H1 (cell line): ENCODE data around the gene ATP1A1. TPM values are rescaled to one million over a fixed set of nuclear protein-coding genes. Genes with fewer than 3 reads are reported as not detected.

Experiments
- CTCF ChIA-PET: fragments of 300-600 bp; sonication (Branson Sonifier 250); formaldehyde crosslinking; loops from one replicate; lab custom pipeline; 2021; ENCODE audit not compliant: partially characterized antibody; lab: Charles Lee
- POLR2A ChIA-PET: fragments of 300-600 bp; sonication (Branson Sonifier 250); formaldehyde crosslinking; loops from one replicate; lab custom pipeline; 2021; ENCODE audit warnings: inconsistent platforms; ENCODE audit not compliant: partially characterized antibody; lab: Charles Lee
- DNase-seq, 2 experiments: peaks; one replicate each; pipeline versions ENCODE4 v3.0.0 to v3.0.0-alpha.2; 2010 to 2022; ENCODE audit warnings: low spot score in 2 of 2, low read depth in 1 of 2, mixed read lengths in 1 of 2
- FAIRE-seq: peaks from 2 replicates; lab custom pipeline; 2011; peaks lifted over from hg19 to GRCh38; lab: Jason Lieb, UNC
- H2AFZ ChIP-seq: 2 replicates; pipeline ENCODE4 v1.8.1; 2012; ENCODE audit warnings: low read length, inconsistent platforms
- H2AK5ac ChIP-seq: 2 replicates; pipeline ENCODE4 v1.6.1; 2013; ENCODE audit warnings: low read depth, low read length
- H2BK120ac ChIP-seq: replicated peaks from 2 replicates; pipeline ENCODE3; 2013; ENCODE audit warnings: low read depth, low read length, inconsistent platforms
- H2BK12ac ChIP-seq: 2 replicates; pipeline ENCODE4 v1.6.1; 2013; ENCODE audit warnings: low read depth, low read length
- H2BK15ac ChIP-seq: 2 replicates; pipeline ENCODE4 v1.6.1; 2013; ENCODE audit warnings: low read length
- H2BK20ac ChIP-seq: 2 replicates; pipeline ENCODE4 v1.6.1; 2013; ENCODE audit warnings: low read length
- H2BK5ac ChIP-seq: 2 replicates; pipeline ENCODE4 v1.6.1; 2013; ENCODE audit warnings: low read depth, low read length
- H3K14ac ChIP-seq: 2 replicates; pipeline ENCODE4 v1.6.1; 2013; ENCODE audit warnings: inconsistent platforms; ENCODE audit not compliant: insufficient read length
- H3K18ac ChIP-seq: 2 replicates; pipeline ENCODE4 v1.6.1; 2013; ENCODE audit warnings: low read length; ENCODE audit errors: extremely low read depth
- H3K23ac ChIP-seq: 2 replicates; pipeline ENCODE4 v1.6.1; 2013; ENCODE audit warnings: inconsistent platforms; ENCODE audit not compliant: insufficient read length
- H3K23me2 ChIP-seq: 2 replicates; pipeline ENCODE4 v1.6.1; 2013; ENCODE audit warnings: low read depth, low read length
- H3K27ac ChIP-seq: 2 replicates; pipeline ENCODE4 v1.6.1; 2011; ENCODE audit warnings: low read depth, low read length, inconsistent platforms
- H3K27me3 ChIP-seq, 4 experiments: replicated peaks in 1 of 4; 1 replicate in 1 of 4; 2 replicates in 3 of 4; pipeline versions ENCODE4 v1.6.1 to v1.8.1; 2011 to 2013; ENCODE audit warnings: low read length in 3 of 4, mild to moderate bottlenecking in 3 of 4, inconsistent platforms in 2 of 4, mixed read lengths in 2 of 4, moderate library complexity in 1 of 4; ENCODE audit not compliant: control insufficient read depth in 3 of 4, insufficient read depth in 3 of 4; ENCODE audit errors: extremely low read depth in 1 of 4
- H3K36me3 ChIP-seq, 4 experiments: 2 replicates each; pipeline versions ENCODE4 v1.6.1 to v1.8.1; 2011 to 2013; ENCODE audit warnings: mild to moderate bottlenecking in 4 of 4, low read length in 3 of 4, moderate library complexity in 2 of 4, control low read depth in 1 of 4, inconsistent platforms in 1 of 4; ENCODE audit not compliant: insufficient read depth in 4 of 4, control insufficient read depth in 2 of 4
- H3K4ac ChIP-seq: replicated peaks from 2 replicates; pipeline ENCODE3; 2013; ENCODE audit warnings: low read length, low read depth, mixed read lengths, inconsistent platforms; ENCODE audit not compliant: insufficient read length
- H3K4me1 ChIP-seq, 4 experiments: replicated peaks in 1 of 4; 1 replicate in 1 of 4; 2 replicates in 3 of 4; pipeline versions ENCODE4 v1.6.1 to v1.8.1; 2011 to 2013; ENCODE audit warnings: low read length in 3 of 4, inconsistent platforms in 2 of 4, mixed read lengths in 1 of 4; ENCODE audit not compliant: insufficient read depth in 4 of 4, control insufficient read depth in 3 of 4
- H3K4me2 ChIP-seq, 2 experiments: 2 replicates each; pipeline versions ENCODE4 v1.6.1 to v1.8.1; 2011 to 2013; ENCODE audit warnings: low read depth in 2 of 2, low read length in 2 of 2, control low read depth in 1 of 2, inconsistent platforms in 1 of 2, mild to moderate bottlenecking in 1 of 2; ENCODE audit not compliant: insufficient read depth in 1 of 2
- H3K4me3 ChIP-seq, 4 experiments: fragments of 200-600, 300-600 bp in 1 of 4; sonication (generic), shearing (Covaris generic), sonication (Bioruptor Twin) in 1 of 4; 2 replicates each; pipeline versions ENCODE4 v1.5.1 to v1.8.1; 2011 to 2016; ENCODE audit warnings: low read length in 4 of 4, low read depth in 3 of 4, control low read depth in 2 of 4, inconsistent platforms in 2 of 4, mild to moderate bottlenecking in 2 of 4, mixed read lengths in 1 of 4, moderate library complexity in 1 of 4; ENCODE audit not compliant: insufficient read depth in 2 of 4; ENCODE audit errors: extremely low read depth in 1 of 4
- H3K56ac ChIP-seq: replicated peaks from 2 replicates; pipeline ENCODE3; 2013; ENCODE audit warnings: low read depth, mild to moderate bottlenecking, mixed read lengths, low read length, inconsistent platforms; ENCODE audit not compliant: insufficient read length
- H3K79me1 ChIP-seq: 2 replicates; pipeline ENCODE4 v1.6.1; 2013; ENCODE audit warnings: low read depth, low read length, control low read depth
- H3K79me2 ChIP-seq, 2 experiments: 2 replicates each; pipeline versions ENCODE4 v1.6.1 to v1.8.1; 2012 to 2013; ENCODE audit warnings: low read length in 2 of 2, mild to moderate bottlenecking in 2 of 2, inconsistent platforms in 1 of 2; ENCODE audit not compliant: insufficient read depth in 2 of 2, control insufficient read depth in 1 of 2
- H3K9ac ChIP-seq, 4 experiments: replicated peaks in 1 of 4; 1 replicate in 1 of 4; 2 replicates in 3 of 4; pipeline versions ENCODE4 v1.6.1 to v1.8.1; 2011 to 2013; ENCODE audit warnings: low read depth in 3 of 4, low read length in 3 of 4, control low read depth in 2 of 4, mild to moderate bottlenecking in 2 of 4, moderate library complexity in 2 of 4, inconsistent platforms in 1 of 4; ENCODE audit errors: extremely low read depth in 1 of 4
- H3K9me3 ChIP-seq, 2 experiments: 2 replicates each; pipeline versions ENCODE4 v1.6.1 to v1.8.1; 2012 to 2013; ENCODE audit warnings: mild to moderate bottlenecking in 2 of 2, moderate library complexity in 2 of 2, control low read depth in 1 of 2, inconsistent platforms in 1 of 2, low read depth in 1 of 2, low read length in 1 of 2, mixed read lengths in 1 of 2; ENCODE audit not compliant: insufficient read depth in 2 of 2
- H4K20me1 ChIP-seq, 2 experiments: replicated peaks in 1 of 2; 2 replicates each; pipeline versions ENCODE3 to v1.8.1; 2011 to 2013; ENCODE audit warnings: inconsistent platforms in 2 of 2, low read length in 2 of 2, mild to moderate bottlenecking in 1 of 2; ENCODE audit not compliant: insufficient read depth in 2 of 2, control insufficient read depth in 1 of 2
- H4K5ac ChIP-seq: 2 replicates; pipeline ENCODE4 v1.6.1; 2013; ENCODE audit warnings: low read length, low read depth, mixed read lengths, inconsistent platforms; ENCODE audit not compliant: insufficient read length
- H4K8ac ChIP-seq: 2 replicates; pipeline ENCODE4 v1.8.0; 2013; ENCODE audit warnings: mild to moderate bottlenecking, moderate library complexity, low read length, inconsistent platforms; ENCODE audit not compliant: insufficient read depth; ENCODE audit errors: extremely low read depth
- H4K91ac ChIP-seq: replicated peaks from 2 replicates; pipeline ENCODE3; 2013; ENCODE audit warnings: low read length, mixed read lengths, inconsistent platforms; ENCODE audit not compliant: insufficient read length
- CEBPB ChIP-seq: IDR thresholded peaks from 2 replicates; pipeline ENCODE4 v1.6.1; 2012; ENCODE audit warnings: low read depth, low read length
- CHD1 ChIP-seq: IDR thresholded peaks from 2 replicates; pipeline ENCODE4 v1.6.1; 2012; ENCODE audit warnings: low read depth, low read length, improper control_type of control experiment
- CREB1 ChIP-seq: IDR thresholded peaks from 2 replicates; pipeline ENCODE4 v1.6.1; 2012; ENCODE audit warnings: inconsistent platforms
- CTBP2 ChIP-seq: IDR thresholded peaks from 2 replicates; pipeline ENCODE4 v1.7.0; 2011; ENCODE audit warnings: borderline replicate concordance, mild to moderate bottlenecking, moderate library complexity, mixed read lengths, low read length; ENCODE audit not compliant: insufficient read depth, insufficient read length
- EGR1 ChIP-seq: IDR thresholded peaks from 2 replicates; pipeline ENCODE4 v1.6.1; 2011; ENCODE audit warnings: low read depth, low read length, borderline replicate concordance
- HDAC6 ChIP-seq: IDR thresholded peaks from one replicate; pipeline ENCODE4 v1.7.1; 2012; ENCODE audit warnings: low read depth, mild to moderate bottlenecking, inconsistent platforms, low read length, moderate library complexity
- RNF2 ChIP-seq: fragments of 200-900, 300-1000 bp; sonication (generic); IDR thresholded peaks from 2 replicates; pipeline ENCODE4 v1.7.1; 2016; ENCODE audit warnings: borderline replicate concordance, low read depth, mild to moderate bottlenecking, antibody characterized with exemption, low read length; ENCODE audit not compliant: poor library complexity, severe bottlenecking; ENCODE audit errors: missing control alignments
- RXRA ChIP-seq: IDR thresholded peaks from 2 replicates; pipeline ENCODE4 v1.6.1; 2011; ENCODE audit warnings: low read depth, mild to moderate bottlenecking, low read length, moderate library complexity; ENCODE audit not compliant: insufficient read depth
- SUZ12 ChIP-seq: fragments of 200-600 bp; sonication (generic); IDR thresholded peaks from 2 replicates; pipeline ENCODE4 v1.6.1; 2012; ENCODE audit warnings: mild to moderate bottlenecking, inconsistent platforms, low read length, moderate library complexity, mixed read lengths
- TCF12 ChIP-seq: IDR thresholded peaks from 2 replicates; pipeline ENCODE4 v1.6.1; 2011; ENCODE audit warnings: low read depth, mild to moderate bottlenecking, low read length
- WGBS, 2 experiments: shearing (Covaris generic) in 1 of 2; methylation state at CpG; one replicate each; pipeline versions ENCODE4 v1.1.6 to v1.1.7; 2013 to 2015; ENCODE audit warnings: low lambda C conversion rate in 2 of 2, mixed read lengths in 2 of 2, inconsistent platforms in 1 of 2, low coverage in 1 of 2, missing lambda C conversion rate in 1 of 2; ENCODE audit not compliant: insufficient replicate concordance in 2 of 2, insufficient coverage in 1 of 2, insufficient read length in 1 of 2; ENCODE audit errors: extremely low coverage in 1 of 2, missing lambda C conversion rate in 1 of 2; 5-methylcytosine and 5-hydroxymethylcytosine counted together
- polyA plus RNA-seq, 7 experiments: library from polyadenylated mRNA; depleted of rRNA in 3 of 7; stranded (reverse) in 5 of 7; unstranded in 2 of 7; fragments of >200 nt in 5 of 7; fragments of 200-250 nt in 2 of 7; gene quantifications; 1 replicate in 5 of 7; 2 replicates in 1 of 7; 4 replicates in 1 of 7; pipeline versions ENCODE4 v1.2.1 to v1.2.3, GENCODE V29; 2011 to 2013; ENCODE audit warnings: missing spikeins in 2 of 7, mixed read lengths in 2 of 7
- total RNA-seq: library from RNA; stranded (reverse); fragmentation: NEBNext Ultra II Directional; extraction: Animal tissue kit (Norgen Biotek cat#: 25700); gene quantifications from 2 replicates; pipeline ENCODE4 v1.2.1, GENCODE V29; 2021
- TF ChIP-seq, protein P1 (sequence below): IDR thresholded peaks from 2 replicates; pipeline ENCODE4 v1.6.1; 2012; ENCODE audit warnings: low read length, inconsistent platforms

The ATP1A1 gene
- total and polyA plus RNA-seq, 2 of the 8 experiments (the other 6 are each of a cell fraction or from before 2014, with no cell fraction given): 222 to 325 TPM

DNA sequence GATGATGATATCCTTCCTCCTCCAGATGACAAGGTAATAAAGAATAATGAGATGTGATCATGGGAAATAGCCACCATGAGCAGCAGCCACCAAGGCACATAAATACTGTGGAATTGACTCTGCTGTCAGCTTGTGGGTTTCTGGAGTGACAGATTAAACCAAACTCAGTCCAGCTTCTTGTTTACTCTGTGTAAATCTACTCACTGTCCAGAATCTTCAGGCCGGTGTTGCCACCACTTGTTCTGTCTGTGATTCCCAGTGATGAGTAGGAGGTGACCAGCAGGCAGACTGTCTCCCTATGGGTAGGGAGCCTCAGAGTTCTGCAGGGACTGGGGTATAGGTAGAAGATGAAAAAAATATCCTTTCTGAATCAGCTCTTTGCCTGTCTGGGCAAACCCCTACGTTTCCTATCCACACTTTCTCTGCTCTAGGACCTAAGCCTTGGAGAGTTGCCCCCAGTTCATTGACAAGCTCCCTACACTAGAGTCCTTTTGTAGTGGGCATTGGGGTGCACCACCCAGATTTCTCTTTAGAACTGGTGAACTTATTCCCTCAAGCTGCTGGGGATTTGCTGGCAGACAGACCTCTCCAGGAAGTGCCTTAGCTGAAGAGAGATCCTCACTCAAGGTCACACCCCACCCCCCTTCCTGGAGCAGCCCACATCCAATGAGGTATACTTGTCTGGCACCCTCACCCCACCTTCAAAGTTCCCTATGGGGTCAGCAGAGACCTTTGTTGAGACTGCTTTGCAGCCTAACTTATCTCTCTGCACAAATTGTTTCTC, 47.6 kb downstream of the ATP1A1 start:
- ChIA-PET POLR2A (interaction anchor here (0.6 kb wide), 1 partner anchor 10 kb away, joined by 3 read pairs; no protein-coding TSS in a partner anchor), CTCF (interaction anchor here (0.7 to 7.1 kb wide), 6 partner anchors 13 to 270 kb away, joined by 3 to 85 read pairs (median 3); no protein-coding TSS in a partner anchor)
- Histone ChIP-seq H3K4ac (no peak overlapping the region), H3K4me2 (no peak overlapping the region), H4K91ac (no peak overlapping the region), H3K23ac (no peak overlapping the region), H3K4me1 (peaks cover 0 to 10% (median 6%) of the 10 kb centered on the region in 4 experiments; a peak in 6 of 7 replicates), H3K36me3 (no peaks in the 10 kb centered on the region), H3K18ac (no peak overlapping the region), H3K23me2 (peaks cover 10% of the 10 kb centered on the region), H2BK120ac (no peak overlapping the region), H2BK15ac (no peak overlapping the region), H3K79me2 (no peaks in the 10 kb centered on the region), H3K56ac (no peak overlapping the region), H3K14ac (no peak overlapping the region), H3K79me1 (no peaks in the 10 kb centered on the region), H4K20me1 (no peaks in the 10 kb centered on the region), H2AFZ (no peak overlapping the region), H3K4me3 (no peak overlapping the region), H2BK12ac (no peak overlapping the region), H3K27me3 (no peaks in the 10 kb centered on the region; a peak in 1 of 7 replicates), H3K9ac (no peak overlapping the region), H4K8ac (no peak overlapping the region), H2BK5ac (no peak overlapping the region), H3K9me3 (no peaks in the 10 kb centered on the region), H2AK5ac (no peak overlapping the region), H4K5ac (no peak overlapping the region), H2BK20ac (no peak overlapping the region), H3K27ac (no peak overlapping the region)
- WGBS, 2 experiments: 77% methylated on average over 2 of the region's 2 CpGs; no CpG with 5 or more reads in 1 of the 2 experiments
- FAIRE-seq (no peak), DNase-seq (no peak)
- TF ChIP-seq CTBP2 (no peak), CEBPB (no peak), CREB1 (no peak), HDAC6 (no peak), SUZ12 (no peak), RXRA (no peak), CHD1 (no peak), TCF12 (no peak), RNF2 (no peak), EGR1 (no peak)
- TF ChIP-seq, protein P1, sequence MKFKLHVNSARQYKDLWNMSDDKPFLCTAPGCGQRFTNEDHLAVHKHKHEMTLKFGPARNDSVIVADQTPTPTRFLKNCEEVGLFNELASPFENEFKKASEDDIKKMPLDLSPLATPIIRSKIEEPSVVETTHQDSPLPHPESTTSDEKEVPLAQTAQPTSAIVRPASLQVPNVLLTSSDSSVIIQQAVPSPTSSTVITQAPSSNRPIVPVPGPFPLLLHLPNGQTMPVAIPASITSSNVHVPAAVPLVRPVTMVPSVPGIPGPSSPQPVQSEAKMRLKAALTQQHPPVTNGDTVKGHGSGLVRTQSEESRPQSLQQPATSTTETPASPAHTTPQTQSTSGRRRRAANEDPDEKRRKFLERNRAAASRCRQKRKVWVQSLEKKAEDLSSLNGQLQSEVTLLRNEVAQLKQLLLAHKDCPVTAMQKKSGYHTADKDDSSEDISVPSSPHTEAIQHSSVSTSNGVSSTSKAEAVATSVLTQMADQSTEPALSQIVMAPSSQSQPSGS: no peak
